DMS79 (cell line): Measurements from ENCODE around the gene CRAT.

Experiments
- DNase-seq: peaks from one replicate; lab custom pipeline; 2025; lab: John Stamatoyannopoulos, UW

CRAT gene

DNA sequence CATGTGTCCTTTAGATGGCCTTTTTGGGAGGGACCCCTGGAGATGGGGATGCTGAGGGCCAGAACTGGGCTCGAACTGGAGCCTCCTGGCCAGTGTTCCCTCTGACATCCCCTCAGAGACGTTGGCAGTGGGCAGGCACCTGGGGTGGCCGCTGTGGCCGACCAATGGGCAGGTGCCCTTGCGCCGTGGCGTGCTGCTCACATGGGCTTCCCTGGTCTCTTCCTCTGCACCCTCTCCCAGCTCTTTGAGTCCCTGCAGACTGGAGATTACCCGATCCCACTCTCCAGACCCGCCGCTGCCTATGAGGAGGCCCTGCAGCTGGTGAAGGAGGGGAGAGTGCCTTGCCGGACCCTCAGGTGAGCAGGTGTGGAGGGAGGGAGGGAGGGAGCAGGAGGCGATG lies 49.6 kb downstream of the CRAT start:
- no peak for DNase-seq

DNA sequence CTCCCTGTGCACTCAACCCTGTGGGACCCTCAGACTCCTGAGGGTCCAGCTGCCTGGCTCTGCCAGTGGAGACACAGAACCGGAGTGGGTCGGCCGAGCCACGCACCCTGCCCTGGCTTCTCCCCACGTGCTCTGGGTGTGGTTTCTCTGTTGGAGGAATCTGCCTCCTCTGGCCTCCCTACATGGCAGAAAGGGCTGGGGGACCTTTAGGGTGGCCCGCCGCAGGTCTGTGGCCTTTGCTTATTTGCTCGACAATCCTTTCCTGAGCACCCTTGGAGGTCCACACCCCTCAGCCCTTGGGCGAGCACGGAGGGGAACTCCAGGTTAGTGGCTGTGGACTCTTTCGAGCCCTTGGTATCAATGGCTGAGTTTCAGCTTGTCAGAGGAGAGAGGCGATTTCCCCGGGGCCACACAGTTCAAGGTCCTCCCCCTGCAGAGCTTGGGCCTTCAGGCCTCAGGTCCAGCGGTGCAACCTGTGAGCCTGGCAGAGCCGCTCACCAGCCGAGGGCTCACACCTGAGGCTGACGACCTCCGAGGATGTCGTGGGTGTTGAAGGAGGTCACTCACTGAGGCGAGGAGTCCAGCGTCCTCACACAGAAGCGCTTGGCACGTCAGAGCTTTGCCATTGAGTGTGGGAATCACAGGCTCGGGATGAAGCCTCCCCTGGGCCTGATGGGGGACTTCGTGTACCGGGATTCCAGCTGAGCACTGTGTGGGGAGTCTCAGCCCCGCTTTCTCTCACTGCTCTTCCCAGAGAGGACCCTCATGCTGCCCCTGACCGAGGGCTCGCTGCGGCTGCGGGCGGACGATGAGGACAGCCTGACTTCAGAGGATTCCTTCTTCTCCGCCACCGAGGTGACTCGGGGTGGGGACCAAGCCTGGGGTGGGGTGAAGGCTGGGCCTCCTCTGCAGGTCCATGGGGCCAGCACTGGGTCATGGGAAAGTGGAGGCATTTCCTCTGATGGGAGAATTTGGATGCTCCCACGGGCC lies 50.5 kb downstream of the CRAT start:
- DNase-seq: no peak

DNA sequence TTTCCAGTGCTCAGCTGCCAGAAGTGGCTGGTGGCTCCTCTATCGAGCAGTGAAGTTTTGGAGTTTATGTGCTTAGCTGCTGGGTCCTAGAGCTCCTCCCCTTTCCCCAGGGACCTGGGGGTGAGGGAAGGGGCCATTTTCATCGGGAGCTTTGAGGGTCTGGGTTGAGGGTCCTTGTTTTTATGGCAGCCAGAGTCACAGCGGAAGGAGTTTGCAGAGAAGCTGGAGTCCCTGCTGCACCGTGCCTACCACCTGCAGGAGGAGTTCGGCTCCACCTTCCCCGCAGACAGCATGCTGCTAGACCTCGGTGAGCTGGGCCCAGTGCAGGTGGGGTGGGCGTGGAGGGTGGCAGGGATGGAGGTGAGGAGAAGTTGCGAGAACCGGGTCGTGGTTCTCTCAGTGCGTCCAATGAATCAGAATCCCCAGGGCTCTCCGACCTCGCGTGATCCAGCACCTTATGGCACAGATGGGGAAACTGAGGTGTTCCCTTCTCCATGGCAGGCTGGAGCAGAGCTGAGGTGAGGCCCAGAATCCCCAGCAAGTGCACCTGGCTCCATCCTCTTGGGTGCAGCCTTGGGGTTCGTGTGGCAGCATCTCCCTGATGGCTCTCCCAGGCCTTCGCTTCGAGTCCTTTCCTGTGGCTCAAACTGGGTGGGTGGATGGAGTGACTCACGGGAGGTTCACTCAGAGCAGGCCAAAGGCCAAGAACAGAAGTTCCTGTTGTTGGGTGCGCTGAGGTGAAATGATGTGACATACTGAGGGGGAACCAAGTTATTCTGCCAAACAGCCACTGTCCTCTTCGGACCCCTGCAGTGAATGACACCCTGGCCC lies 51.4 kb downstream of the CRAT start:
- no peak for DNase-seq

DNA sequence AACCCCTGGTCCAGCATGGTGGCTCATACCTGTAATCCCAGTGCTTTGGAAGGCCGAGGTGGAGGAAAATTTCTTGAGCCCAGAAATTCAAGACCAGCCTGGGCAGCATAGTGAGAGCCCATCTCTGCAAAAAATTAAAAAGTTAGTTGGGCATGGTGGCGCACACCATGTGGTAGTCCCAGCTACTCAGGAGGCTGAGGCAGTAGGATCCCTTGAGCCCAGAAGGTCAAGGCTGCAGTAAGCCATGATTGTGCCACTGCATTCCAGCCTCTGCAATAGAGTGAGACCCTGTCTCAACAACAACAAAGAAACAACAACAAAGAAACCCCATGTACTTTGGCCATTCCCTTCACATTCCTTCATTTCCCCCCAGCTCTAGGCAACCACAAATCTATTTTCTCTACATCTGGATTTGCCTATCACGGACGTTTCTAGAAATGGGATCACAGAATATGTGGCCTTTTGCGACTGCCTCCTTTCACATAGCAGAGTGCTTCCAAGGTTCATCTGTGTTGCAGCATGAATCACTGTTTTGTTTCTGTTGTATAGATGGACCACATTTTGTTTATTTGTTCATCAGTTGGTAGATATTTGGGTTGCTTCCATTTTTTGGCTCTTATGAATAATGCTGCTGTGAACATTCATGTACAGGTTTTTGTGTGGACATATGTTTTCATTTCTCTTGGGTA lies 56.3 kb downstream of the CRAT start:
- no peak for DNase-seq

DNA sequence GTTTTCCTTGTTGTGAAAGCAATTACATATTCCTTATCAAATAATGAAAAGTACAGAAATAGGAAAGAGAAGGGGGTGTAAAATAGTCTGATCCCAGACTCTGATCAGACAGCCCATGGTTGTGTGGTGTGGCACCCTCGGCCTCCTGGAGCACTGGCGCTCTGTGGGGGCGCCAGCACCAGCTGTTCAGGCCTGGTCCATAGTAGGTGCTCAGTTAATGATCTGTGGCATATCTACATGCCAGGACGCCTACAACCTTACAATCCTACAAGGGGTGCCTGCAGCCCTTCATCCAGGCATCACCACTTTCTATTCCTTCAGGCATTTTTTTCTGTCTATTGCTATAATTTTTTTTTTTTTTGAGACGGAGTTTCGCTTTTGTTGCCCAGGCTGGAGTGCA lies 57.6 kb downstream of the CRAT start:
- no peak for DNase-seq

DNA sequence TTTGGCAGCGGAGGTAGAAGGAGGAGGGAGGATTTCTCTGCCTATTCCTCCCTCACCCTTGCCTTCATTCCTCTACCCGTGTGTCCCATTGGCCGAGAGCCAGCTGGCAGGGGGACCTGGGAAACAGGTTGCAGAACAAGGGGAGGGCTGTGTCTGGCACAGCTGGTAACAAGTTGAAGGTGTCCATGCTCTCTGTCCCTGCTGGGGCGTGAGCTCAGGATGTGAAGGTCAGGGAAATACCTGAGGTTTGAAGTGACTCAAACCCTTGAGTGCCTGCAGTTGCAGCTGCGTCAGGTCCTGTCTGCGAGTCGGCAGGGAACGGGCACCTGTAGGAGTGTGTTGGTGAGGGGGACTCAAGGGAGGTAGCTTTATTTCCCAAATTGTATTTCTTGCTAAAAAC lies 58.0 kb downstream of the CRAT start:
- peak; percentile 53 for DNase-seq
